Neural progenitor cell (in vitro differentiated cells): ENCODE results near the gene PACRG.

Source experiments
- CTCF ChIP-seq: fragments of 200-600 bp; sonication (generic); IDR thresholded peaks from 2 replicates; pipeline ENCODE4 v1.5.1; 2017; ENCODE audit warnings: antibody characterized with exemption, mild to moderate bottlenecking
- EZH2 ChIP-seq: fragments of 200-600 bp; sonication (generic); IDR thresholded peaks from 2 replicates; pipeline ENCODE4 v1.6.1; 2017; ENCODE audit warnings: antibody characterized with exemption, mild to moderate bottlenecking, moderate library complexity
- EZH2phosphoT487 ChIP-seq: fragments of 200-600 bp; sonication (generic); IDR thresholded peaks from 2 replicates; pipeline ENCODE4 v1.6.1; 2017; ENCODE audit warnings: antibody characterized with exemption

DNA sequence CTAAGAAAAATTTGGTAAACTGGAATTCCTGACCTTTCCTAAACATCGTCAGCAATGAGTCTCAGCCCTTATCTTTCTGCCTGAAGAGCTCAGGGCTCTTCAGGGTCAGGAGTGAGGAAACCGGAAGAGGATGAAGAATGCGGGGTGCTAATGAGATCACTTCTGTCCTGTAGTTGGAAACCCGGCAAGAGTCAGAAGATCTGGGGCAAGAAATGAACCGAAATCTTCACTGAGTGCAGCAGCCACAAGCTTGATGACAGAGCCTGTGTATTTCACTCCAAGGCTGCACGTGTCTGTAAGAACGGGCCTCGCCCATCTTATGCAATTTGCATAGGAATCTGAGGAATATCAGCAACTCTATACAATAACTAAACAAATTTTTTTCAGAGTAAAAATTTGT, 626.3 kb downstream of the PACRG start:
- no peak for TF ChIP-seq EZH2phosphoT487
- TF ChIP-seq CTCF, result no peak
- TF ChIP-seq EZH2, result no peak
